Astrocyte of the cerebellum (primary cell): Measurements from ENCODE around the gene PAFAH1B1.
"Not testable (repeated sequence)": the region's sequence is repeated elsewhere in the genome, so short reads cannot be mapped to it uniquely, and the experiment has no call there.

Experiments
- DNase-seq: peaks from one replicate; pipeline ENCODE4 v3.0.0-alpha.2; 2011; ENCODE audit warnings: low read depth
- H3K4me3 ChIP-seq: 2 replicates; pipeline ENCODE4 v1.5.1; 2011; ENCODE audit warnings: mild to moderate bottlenecking, low read depth, low read length, moderate library complexity
- CTCF ChIP-seq: IDR thresholded peaks from 2 replicates; pipeline ENCODE4 v1.5.1; 2012; ENCODE audit warnings: low read length, low read depth, moderate library complexity, mild to moderate bottlenecking; ENCODE audit errors: missing control alignments
- in situ Hi-C: cut with HindIII; loops from 2 replicates; pipeline ENCODE4 v1.10.0; 2017; ENCODE audit warnings: low sequenced_read_pairs

Gene PAFAH1B1

GRCh38 chr17:2592971-2593820, at the start of gene PAFAH1B1:
TSS of gene PAFAH1B1 (plus strand) at chr17:2593654. CDS start at chr17:2638289, 44,635 bp downstream.
- no peak for DNase-seq
- in situ Hi-C loops: no loop called here
- TF ChIP-seq CTCF: no peak

GRCh38 chr17:2545393-2545792, 48.1 kb upstream of the PAFAH1B1 start:
- no peak for TF ChIP-seq CTCF
- DNase-seq: no peak
- no peak overlapping the region for H3K4me3 ChIP-seq
- in situ Hi-C loops: no loop called here

More at GRCh38 chr17:2592971-2593820, at the start of gene PAFAH1B1:
- peak within 1 kb of the TSS; percentile 96 for H3K4me3 ChIP-seq

- no peak for DNase-seq
- H3K4me3 ChIP-seq: no peak overlapping the region
- in situ Hi-C loops: no loop called here
- TF ChIP-seq CTCF: no peak
Measured at GRCh38 chr17:2547176-2547575, 46.3 kb upstream of the PAFAH1B1 start.

GRCh38 chr17:2548026-2548425, 45.4 kb upstream of the PAFAH1B1 start:
- H3K4me3 ChIP-seq, in situ Hi-C loops, DNase-seq: not testable (repeated sequence)

- no peak for TF ChIP-seq CTCF
- no peak overlapping the region for H3K4me3 ChIP-seq
- no peak for DNase-seq
- in situ Hi-C loops: no loop called here
Measured at GRCh38 chr17:2549392-2550211, 43.9 kb upstream of the PAFAH1B1 start.

GRCh38 chr17:2551493-2551892, 42.0 kb upstream of the PAFAH1B1 start:
- H3K4me3 ChIP-seq: no peak overlapping the region
- no peak for DNase-seq
- in situ Hi-C loops: no loop called here
- TF ChIP-seq CTCF: no peak

GRCh38 chr17:2551928-2552327, 41.5 kb upstream of the PAFAH1B1 start:
- DNase-seq: no peak
- no peak overlapping the region for H3K4me3 ChIP-seq
- in situ Hi-C loops: no loop called here
- TF ChIP-seq CTCF: no peak
